ENCODE results near the gene FOXA3. TPM values are rescaled to one million over a fixed set of nuclear protein-coding genes. Genes with fewer than 3 reads are reported as not detected.

Gene FOXA3
- total and polyA plus RNA-seq, 2 experiments from 2014 or later, result 11.1 to 17.5 TPM

DNA sequence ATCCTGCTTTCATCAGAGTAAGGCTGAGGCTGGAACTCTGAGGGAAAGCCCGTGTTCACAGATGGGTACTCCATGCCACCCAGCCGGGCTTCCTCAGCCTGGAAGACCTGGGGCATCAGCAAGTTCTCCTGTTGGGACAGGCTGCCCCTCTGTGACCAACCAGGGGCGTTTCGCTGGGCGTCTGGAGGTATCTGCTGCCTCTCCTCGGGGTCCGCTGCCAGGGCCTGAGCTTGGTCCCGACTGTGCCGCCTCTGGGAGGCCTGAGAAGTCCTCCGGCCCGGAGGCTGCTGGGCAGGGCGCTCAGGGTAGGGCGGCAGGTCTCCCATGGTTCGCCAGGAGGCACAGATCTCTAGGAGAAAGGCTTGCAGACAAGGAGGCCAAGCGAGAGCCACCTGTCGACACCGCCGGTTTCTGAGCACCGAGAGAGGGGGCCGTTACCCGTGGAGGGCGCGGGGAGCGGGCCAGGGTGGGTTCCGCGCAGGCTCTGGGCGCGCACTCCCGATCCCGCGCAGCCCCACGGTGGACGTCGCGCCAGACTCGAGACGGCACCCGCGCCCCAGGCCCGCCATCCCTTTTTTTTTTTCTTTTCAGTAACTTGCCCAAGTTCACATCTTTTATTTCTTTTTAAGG, 49.2 kb upstream of the FOXA3 start, which contains the start of gene RSPH6A:
Gene RSPH6A, minus strand, starts transcription at position 458 of the 630 bp plus-strand sequence. Its CDS starts 132 bp downstream, at position 326.
- H3K79me2 ChIP-seq (replicated peaks; ENCODE audit: insufficient read depth), result no peaks in the 10 kb centered on the region
- peak within 1 kb of the TSS; percentile 92 for H3K4me2 ChIP-seq
- peak within 1 kb of the TSS; percentile 79 for H3K4me3 ChIP-seq
- peak within 1 kb of the TSS; percentile 52 for H2AFZ ChIP-seq
- H3K27ac Mint-ChIP-seq, result peak within 1 kb of the TSS; percentile 95
- peak; percentile 68 for DNase-seq (ENCODE audit: low spot score)
- peaks cover 13% of the 10 kb centered on the region for H3K36me3 Mint-ChIP-seq (ENCODE audit: low read depth)
- no peaks in the 10 kb centered on the region for H3K36me3 ChIP-seq (ENCODE audit: insufficient read depth)
- ATAC-seq, result peak; percentile 15
- no peaks in the 10 kb centered on the region for H3K9me3 Mint-ChIP-seq
- H3K4me3 Mint-ChIP-seq, result peak within 1 kb of the TSS; percentile 87
- peaks cover 36% of the 10 kb centered on the region for H3K4me1 Mint-ChIP-seq
- no peak for TF ChIP-seq CREB1 (CRISPR knock-in tag; IDR thresholded peaks at IDR 0.05; ENCODE audit: low read depth)
- TF ChIP-seq POLR2AphosphoS5 (IDR thresholded peaks at IDR 0.05; ENCODE audit: low read depth), result no peak
- no peak for TF ChIP-seq ZNF331 (CRISPR knock-in tag; IDR thresholded peaks at IDR 0.05; ENCODE audit: low read depth)
- TF ChIP-seq, protein P1, sequence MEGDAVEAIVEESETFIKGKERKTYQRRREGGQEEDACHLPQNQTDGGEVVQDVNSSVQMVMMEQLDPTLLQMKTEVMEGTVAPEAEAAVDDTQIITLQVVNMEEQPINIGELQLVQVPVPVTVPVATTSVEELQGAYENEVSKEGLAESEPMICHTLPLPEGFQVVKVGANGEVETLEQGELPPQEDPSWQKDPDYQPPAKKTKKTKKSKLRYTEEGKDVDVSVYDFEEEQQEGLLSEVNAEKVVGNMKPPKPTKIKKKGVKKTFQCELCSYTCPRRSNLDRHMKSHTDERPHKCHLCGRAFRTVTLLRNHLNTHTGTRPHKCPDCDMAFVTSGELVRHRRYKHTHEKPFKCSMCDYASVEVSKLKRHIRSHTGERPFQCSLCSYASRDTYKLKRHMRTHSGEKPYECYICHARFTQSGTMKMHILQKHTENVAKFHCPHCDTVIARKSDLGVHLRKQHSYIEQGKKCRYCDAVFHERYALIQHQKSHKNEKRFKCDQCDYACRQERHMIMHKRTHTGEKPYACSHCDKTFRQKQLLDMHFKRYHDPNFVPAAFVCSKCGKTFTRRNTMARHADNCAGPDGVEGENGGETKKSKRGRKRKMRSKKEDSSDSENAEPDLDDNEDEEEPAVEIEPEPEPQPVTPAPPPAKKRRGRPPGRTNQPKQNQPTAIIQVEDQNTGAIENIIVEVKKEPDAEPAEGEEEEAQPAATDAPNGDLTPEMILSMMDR (conservative IDR thresholded peaks at IDR 0.05; ENCODE audit: low read depth in 2 of 2), result 0 out of 4 replicates have a peak, but pooled peaks of 1 of the 2 experiments have one; percentile 2
- peaks cover 38% of the 10 kb centered on the region; the same call in 1 of the 2 replicates for H3F3A ChIP-seq (replicated peaks; ENCODE audit: low read depth)
- H3K27me3 ChIP-seq (ENCODE audit: insufficient read depth), result no peaks in the 10 kb centered on the region
- H4K20me1 ChIP-seq (replicated peaks; ENCODE audit: insufficient read depth), result no peaks in the 10 kb centered on the region; the same call in 1 of the 2 replicates
- H3K27me3 Mint-ChIP-seq (ENCODE audit: insufficient read depth, low read depth, poor library complexity), result peaks cover 28% of the 10 kb centered on the region
- peak within 1 kb of the TSS; percentile 95 for H3K27ac ChIP-seq (ENCODE audit: low read depth)
- H3K9me2 ChIP-seq (ENCODE audit: insufficient read depth), result no peaks in the 10 kb centered on the region
- peaks cover 36% of the 10 kb centered on the region for H3K4me1 ChIP-seq (ENCODE audit: insufficient read depth)

DNA sequence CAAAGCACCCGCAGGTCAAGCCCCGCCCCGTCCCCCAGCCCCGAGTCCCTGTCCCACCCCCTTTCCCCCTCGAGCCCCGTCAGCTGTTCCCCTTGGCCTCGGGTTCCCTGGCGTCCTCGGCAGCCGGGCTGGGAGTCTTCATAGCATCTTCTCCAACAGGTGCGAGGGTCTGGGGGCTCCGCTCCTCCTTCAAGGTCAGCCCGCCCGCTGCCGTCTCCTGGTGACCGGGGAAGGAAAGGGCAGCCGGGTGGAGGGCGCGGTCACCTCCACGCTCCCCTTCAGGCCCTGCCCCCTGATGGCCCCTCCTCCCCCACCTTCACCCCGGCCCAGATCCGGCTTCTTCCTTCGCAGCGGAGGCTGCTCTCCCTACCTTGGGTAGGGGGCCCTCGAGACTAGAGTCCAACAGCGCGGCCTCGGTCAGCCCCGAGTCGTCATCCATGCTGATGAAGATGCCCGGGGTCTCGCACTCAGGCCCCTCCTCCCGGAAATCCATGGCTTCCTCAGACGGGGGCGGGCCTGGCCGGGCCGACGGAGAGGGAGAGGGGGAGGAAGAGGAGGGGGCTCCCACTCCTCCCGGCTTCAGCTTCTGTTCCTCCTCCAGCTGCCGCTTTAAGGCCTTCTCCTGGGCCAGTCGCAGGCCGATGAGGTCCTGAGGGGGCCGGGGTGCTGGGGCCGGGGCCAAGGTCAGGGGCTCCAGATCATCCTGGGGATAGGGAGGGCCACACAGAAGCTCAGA, 48.5 kb upstream of the FOXA3 start:
- DNase-seq (ENCODE audit: low spot score) (peak; percentile 95), ATAC-seq (peak; percentile 52)
- TF ChIP-seq EZH2 (IDR thresholded peaks at IDR 0.05; ENCODE audit: low read depth, unreplicated experiment) (no peak), CREB1 (CRISPR knock-in tag; IDR thresholded peaks at IDR 0.05; ENCODE audit: low read depth) (0 out of 2 replicates have a peak, but pooled peaks have one; percentile 37), EZH2phosphoT487 (IDR thresholded peaks at IDR 0.05; ENCODE audit: unreplicated experiment) (no peak), POLR2AphosphoS5 (IDR thresholded peaks at IDR 0.05; ENCODE audit: low read depth) (peak; percentile 74), ZNF114 (CRISPR knock-in tag; IDR thresholded peaks at IDR 0.05) (no peak)
- TF ChIP-seq, protein P1 (conservative IDR thresholded peaks at IDR 0.05; ENCODE audit: low read depth in 2 of 2), result no peak; a peak in 2 of 4 replicates
- TF ChIP-seq, protein P2, sequence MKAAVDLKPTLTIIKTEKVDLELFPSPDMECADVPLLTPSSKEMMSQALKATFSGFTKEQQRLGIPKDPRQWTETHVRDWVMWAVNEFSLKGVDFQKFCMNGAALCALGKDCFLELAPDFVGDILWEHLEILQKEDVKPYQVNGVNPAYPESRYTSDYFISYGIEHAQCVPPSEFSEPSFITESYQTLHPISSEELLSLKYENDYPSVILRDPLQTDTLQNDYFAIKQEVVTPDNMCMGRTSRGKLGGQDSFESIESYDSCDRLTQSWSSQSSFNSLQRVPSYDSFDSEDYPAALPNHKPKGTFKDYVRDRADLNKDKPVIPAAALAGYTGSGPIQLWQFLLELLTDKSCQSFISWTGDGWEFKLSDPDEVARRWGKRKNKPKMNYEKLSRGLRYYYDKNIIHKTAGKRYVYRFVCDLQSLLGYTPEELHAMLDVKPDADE (IDR thresholded peaks at IDR 0.05), result peak; percentile 47; the same call in 1 of the 2 replicates
- H3K27ac ChIP-seq (ENCODE audit: low read depth), result peak overlapping the region; percentile 95
- peaks cover 20% of the 10 kb centered on the region for H3K36me3 Mint-ChIP-seq (ENCODE audit: low read depth)
- H3K4me1 Mint-ChIP-seq, result peaks cover 37% of the 10 kb centered on the region
- H3K4me3 ChIP-seq, result peak overlapping the region; percentile 79
- H3K27me3 ChIP-seq (ENCODE audit: insufficient read depth), result no peaks in the 10 kb centered on the region
- H3K4me3 Mint-ChIP-seq, result peak overlapping the region; percentile 87
- H3K79me2 ChIP-seq (replicated peaks; ENCODE audit: insufficient read depth), result no peaks in the 10 kb centered on the region
- no peaks in the 10 kb centered on the region; the same call in 1 of the 2 replicates for H3K36me3 ChIP-seq (ENCODE audit: insufficient read depth)
- no peaks in the 10 kb centered on the region for H3K9me3 Mint-ChIP-seq
- H4K20me1 ChIP-seq (replicated peaks; ENCODE audit: insufficient read depth), result no peaks in the 10 kb centered on the region; the same call in 1 of the 2 replicates
- H3K27me3 Mint-ChIP-seq (ENCODE audit: insufficient read depth, low read depth, poor library complexity), result peaks cover 26% of the 10 kb centered on the region
- peak overlapping the region; percentile 52 for H2AFZ ChIP-seq
- H3K9me2 ChIP-seq (ENCODE audit: insufficient read depth), result no peaks in the 10 kb centered on the region
- H3K4me2 ChIP-seq, result peak overlapping the region; percentile 92
- peak overlapping the region; percentile 95 for H3K27ac Mint-ChIP-seq
- peaks cover 41% of the 10 kb centered on the region; the same call in 1 of the 2 replicates for H3F3A ChIP-seq (replicated peaks; ENCODE audit: low read depth)
- peaks cover 39% of the 10 kb centered on the region for H3K4me1 ChIP-seq (ENCODE audit: insufficient read depth)
